Brain microvascular endothelial cell (primary cell): Measurements from ENCODE around the gene GK2.

Source experiments
- DNase-seq: peaks from one replicate; pipeline ENCODE4 v3.0.0-alpha.2; 2020
- H3K27ac ChIP-seq: fragments of 250-450 bp; sonication (Bioruptor Pico); 2 replicates; pipeline ENCODE4 v1.5.1; 2020; ENCODE audit warnings: mild to moderate bottlenecking, moderate library complexity
- H3K27me3 ChIP-seq: fragments of 250-450 bp; sonication (Bioruptor Pico); replicated peaks from 2 replicates; pipeline ENCODE4 v1.5.1; 2020; ENCODE audit warnings: mild to moderate bottlenecking
- H3K36me3 ChIP-seq: fragments of 250-450 bp; sonication (Bioruptor Pico); replicated peaks from 2 replicates; pipeline ENCODE4 v1.5.1; 2020; ENCODE audit warnings: mild to moderate bottlenecking
- H3K4me3 ChIP-seq: 2 replicates; pipeline ENCODE4 v1.5.1; 2011; ENCODE audit warnings: low read depth, mild to moderate bottlenecking, control low read depth, low read length, moderate library complexity
- CTCF ChIP-seq: IDR thresholded peaks from 2 replicates; pipeline ENCODE4 v1.5.1; 2011; ENCODE audit warnings: low read depth, mild to moderate bottlenecking, moderate library complexity, low read length, control low read depth, inconsistent platforms; ENCODE audit errors: missing control alignments
- in situ Hi-C: cut with HindIII; loops from 2 replicates; pipeline ENCODE4 v1.10.0; 2017; ENCODE audit warnings: low sequenced_read_pairs, low pct_ligation_motif_present

Gene GK2

GRCh38 chr4:79385641-79386040, 22.4 kb downstream of the GK2 start:
- H3K4me3 ChIP-seq = no peak overlapping the region
- in situ Hi-C loops = no loop called here
- no peaks in the 10 kb centered on the region for H3K27me3 ChIP-seq
- H3K27ac ChIP-seq = no peak overlapping the region
- TF ChIP-seq CTCF = no peak
- H3K36me3 ChIP-seq = no peaks in the 10 kb centered on the region
- no peak for DNase-seq

- Histone ChIP-seq H3K4me3 (no peak overlapping the region), H3K27ac (no peak overlapping the region), H3K36me3 (no peaks in the 10 kb centered on the region), H3K27me3 (no peaks in the 10 kb centered on the region)
- no peak for TF ChIP-seq CTCF
- DNase-seq = no peak
- in situ Hi-C loops = no loop called here
These were observed 26.9 kb downstream of the GK2 start for GRCh38 chr4:79381161-79381560.

GRCh38 chr4:79370026-79370425, 38.0 kb downstream of the GK2 start:
- Histone ChIP-seq H3K36me3 (no peaks in the 10 kb centered on the region), H3K27me3 (no peaks in the 10 kb centered on the region), H3K27ac (no peak overlapping the region), H3K4me3 (no peak overlapping the region)
- TF ChIP-seq CTCF = no peak
- in situ Hi-C loops = no loop called here
- DNase-seq = no peak

GRCh38 chr4:79367096-79367495, 40.9 kb downstream of the GK2 start:
- H3K36me3 ChIP-seq = no peaks in the 10 kb centered on the region
- no peak for DNase-seq

GRCh38 chr4:79366422-79366821, 41.6 kb downstream of the GK2 start:
- in situ Hi-C loops = no loop called here
- H3K27ac ChIP-seq = no peak overlapping the region
- H3K36me3 ChIP-seq = no peaks in the 10 kb centered on the region
- no peaks in the 10 kb centered on the region for H3K27me3 ChIP-seq
- no peak for TF ChIP-seq CTCF
- DNase-seq = no peak
- no peak overlapping the region for H3K4me3 ChIP-seq

More at GRCh38 chr4:79367096-79367495, 40.9 kb downstream of the GK2 start:
- no peak overlapping the region for H3K27ac ChIP-seq
- H3K4me3 ChIP-seq = no peak overlapping the region
- in situ Hi-C loops = no loop called here
- no peaks in the 10 kb centered on the region for H3K27me3 ChIP-seq
- TF ChIP-seq CTCF = no peak

GRCh38 chr4:79364061-79364460, 44.0 kb downstream of the GK2 start:
- in situ Hi-C loops = no loop called here
- no peak for TF ChIP-seq CTCF
- no peaks in the 10 kb centered on the region for H3K27me3 ChIP-seq
- no peak overlapping the region for H3K27ac ChIP-seq
- no peaks in the 10 kb centered on the region for H3K36me3 ChIP-seq
- no peak overlapping the region for H3K4me3 ChIP-seq
- no peak for DNase-seq
